DMS53 treated with DMSO at 0.1 percent for 48 hours (cell line): ENCODE data around the gene CNPPD1.
"Not testable (repeated sequence)": the region's sequence is repeated elsewhere in the genome, so short reads cannot be mapped to it uniquely, and the experiment has no call there.

Experiments used
- DNase-seq: peaks from one replicate; lab custom pipeline; 2025; ENCODE audit not compliant: unreplicated experiment; lab: John Stamatoyannopoulos, UW

CNPPD1 gene

GRCh38 chr2:219209236-219210195 lies 32.8 kb upstream of the CNPPD1 start:
- DNase-seq = no peak

- no peak for DNase-seq
Measured at GRCh38 chr2:219207884-219208740, 31.4 kb upstream of the CNPPD1 start.

DNA sequence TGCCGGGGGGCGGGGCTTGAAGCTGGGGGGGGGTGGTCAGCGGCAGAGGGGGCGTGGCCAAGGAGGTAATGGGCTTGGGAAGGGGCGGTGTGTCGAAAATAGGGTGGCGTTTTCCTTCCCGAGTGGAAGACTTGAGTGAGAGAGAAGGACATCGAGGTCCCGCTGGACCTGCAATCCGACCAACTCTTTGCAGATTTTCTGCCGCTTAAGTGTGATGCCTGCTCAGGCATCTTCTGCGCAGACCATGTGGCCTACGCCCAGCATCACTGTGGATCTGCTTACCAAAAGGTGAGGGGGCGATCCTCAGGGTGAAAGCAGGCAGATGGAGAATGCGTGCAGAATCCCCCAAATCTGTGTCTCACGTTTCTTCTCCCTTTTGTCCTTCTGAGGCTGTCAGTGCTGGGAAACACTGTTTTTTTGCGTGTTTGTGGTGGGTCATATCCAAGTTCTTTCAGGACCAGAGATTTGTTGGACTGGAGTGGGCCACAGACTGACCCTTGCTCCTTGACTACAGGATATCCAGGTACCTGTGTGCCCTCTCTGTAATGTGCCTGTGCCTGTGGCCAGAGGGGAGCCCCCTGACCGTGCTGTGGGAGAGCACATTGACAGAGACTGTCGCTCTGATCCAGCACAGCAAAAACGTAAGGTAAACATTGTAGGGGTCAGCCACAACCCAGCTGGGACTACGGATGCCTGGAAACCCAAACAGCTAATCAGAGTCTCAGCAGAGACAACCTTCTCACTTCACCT lies 30.6 kb upstream of the CNPPD1 start:
- DNase-seq = peak; percentile 41

DNA sequence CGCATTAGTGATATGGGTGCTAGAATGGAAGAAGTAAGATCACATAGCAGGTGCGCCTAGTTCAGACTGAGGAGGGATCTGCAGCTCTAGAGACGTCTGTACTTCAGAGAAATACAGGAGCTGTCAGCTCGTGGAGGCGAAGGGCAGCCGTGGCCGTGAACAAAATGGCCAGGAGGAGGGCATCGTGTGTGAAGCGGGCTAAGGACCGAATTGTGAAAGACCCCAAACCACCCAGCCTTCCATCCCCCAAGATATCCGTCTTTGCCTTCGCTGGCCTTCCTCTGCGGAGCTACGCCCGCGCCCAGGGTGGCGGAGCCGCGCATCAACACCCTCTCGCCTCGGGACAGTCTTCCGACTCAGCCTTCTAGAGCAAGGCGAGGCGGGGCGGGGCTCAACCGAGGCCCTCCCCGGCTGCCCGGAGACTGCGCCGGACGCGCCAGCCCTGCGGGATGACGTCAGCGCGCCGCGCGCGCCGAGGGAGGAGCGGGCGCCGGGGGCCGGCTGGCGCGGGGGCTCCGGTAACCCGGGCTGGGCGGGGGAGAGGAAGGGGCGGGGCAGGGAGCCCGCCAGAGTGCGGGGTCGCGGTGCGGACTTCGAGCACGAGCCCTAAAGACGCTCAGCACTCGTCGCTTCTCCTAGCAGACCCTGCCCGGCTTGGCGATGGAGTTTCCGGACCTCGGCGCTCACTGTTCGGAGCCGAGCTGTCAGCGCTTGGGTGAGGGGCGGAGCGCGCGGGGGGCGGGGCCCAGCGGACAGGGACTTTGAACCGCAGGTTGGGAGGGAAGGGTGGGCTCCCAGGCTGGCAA lies 29.8 kb upstream of the CNPPD1 start, which contains the start of gene ZFAND2B:
Gene ZFAND2B (plus strand): TSS at position 455 of the 806 bp plus-strand sequence. CDS start 206 bp downstream, at position 661.
- DNase-seq = peak; percentile 75

GRCh38 chr2:219205981-219206327 lies 29.2 kb upstream of the CNPPD1 start:
- DNase-seq = no peak

GRCh38 chr2:219205165-219205538 lies 28.4 kb upstream of the CNPPD1 start:
- no peak for DNase-seq

GRCh38 chr2:219204425-219205164 lies 27.9 kb upstream of the CNPPD1 start:
- no peak for DNase-seq

DNA sequence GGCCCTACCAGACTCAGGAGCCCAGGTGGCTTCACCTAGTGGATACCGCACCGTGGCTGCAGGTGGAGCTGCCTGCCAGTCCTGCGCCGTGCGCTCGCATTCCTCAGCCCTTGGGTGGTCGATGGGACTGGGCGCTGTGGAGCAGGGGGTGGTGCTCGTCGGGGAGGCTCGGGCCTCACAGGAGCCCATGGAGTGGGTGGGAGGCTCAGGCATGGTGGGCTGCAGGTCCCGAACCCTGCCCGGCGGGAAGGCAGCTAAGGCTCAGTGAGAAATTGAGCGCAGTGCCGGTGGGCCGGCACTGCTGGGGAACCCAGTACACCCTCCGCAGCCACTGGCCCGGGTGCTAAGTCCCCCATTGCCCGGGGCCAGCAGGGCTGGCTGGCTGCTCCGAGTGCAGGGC lies 24.6 kb upstream of the CNPPD1 start:
- DNase-seq = not testable (repeated sequence)

- not testable (repeated sequence) for DNase-seq
Measured at GRCh38 chr2:219200502-219201326, 24.0 kb upstream of the CNPPD1 start.

DNA sequence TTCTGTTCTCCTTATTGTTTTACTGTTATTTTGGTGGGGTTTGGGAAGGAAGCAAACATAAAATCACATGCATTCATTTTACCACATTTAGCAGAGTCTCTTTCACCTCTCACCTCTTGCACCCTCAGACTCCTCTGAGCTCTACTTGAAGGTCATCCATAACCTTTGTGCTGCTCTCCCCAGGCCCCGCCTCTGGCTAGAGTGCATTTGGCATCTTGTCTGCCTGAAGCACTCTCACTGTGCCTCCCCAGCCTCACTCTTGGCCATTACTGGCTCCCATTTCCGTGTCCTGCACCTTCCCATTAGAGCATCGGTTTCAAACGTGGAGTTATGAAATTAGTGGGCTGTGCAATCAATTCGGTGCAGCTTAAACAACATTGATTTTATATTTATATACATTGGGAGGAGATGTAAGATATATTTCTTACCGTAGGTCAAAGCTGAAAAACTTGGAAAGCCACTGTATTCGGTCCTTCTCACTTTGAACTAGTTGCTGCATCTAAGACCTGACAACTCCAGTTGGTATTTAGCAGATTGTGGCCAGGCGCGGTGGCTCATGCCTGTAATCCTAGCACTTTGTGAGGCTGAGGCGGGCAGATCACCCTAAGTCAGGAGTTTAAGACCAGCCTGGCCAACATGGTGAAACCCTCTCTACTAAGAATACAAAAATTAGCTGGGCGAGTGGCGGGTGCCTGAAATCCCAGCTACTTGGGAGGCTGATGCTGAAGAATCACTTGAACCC lies 22.9 kb upstream of the CNPPD1 start:
- no peak for DNase-seq

- DNase-seq = no peak
Measured at GRCh38 chr2:219198974-219199373, 22.2 kb upstream of the CNPPD1 start.

DNA sequence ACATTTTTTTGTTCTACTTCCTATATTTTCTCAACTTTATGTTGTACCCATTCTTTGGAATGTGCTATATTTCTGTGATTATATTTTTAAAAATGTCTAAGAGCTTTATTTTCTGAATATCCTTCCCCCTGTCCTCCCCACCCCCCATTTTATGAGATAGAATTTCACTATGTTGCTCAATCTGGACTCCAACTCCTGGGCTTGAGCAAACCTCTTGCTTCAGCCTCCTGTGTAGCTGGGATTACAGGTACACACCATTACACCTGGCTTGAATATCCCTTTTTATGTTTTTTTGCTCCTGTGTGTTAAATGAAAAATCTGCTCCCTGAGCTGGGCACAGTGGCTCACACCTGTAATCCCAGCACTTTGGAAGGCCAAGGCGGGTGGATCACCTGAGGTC lies 20.7 kb upstream of the CNPPD1 start:
- no peak for DNase-seq

GRCh38 chr2:219186754-219187456 lies 10.2 kb upstream of the CNPPD1 start:
- no peak for DNase-seq

DNA sequence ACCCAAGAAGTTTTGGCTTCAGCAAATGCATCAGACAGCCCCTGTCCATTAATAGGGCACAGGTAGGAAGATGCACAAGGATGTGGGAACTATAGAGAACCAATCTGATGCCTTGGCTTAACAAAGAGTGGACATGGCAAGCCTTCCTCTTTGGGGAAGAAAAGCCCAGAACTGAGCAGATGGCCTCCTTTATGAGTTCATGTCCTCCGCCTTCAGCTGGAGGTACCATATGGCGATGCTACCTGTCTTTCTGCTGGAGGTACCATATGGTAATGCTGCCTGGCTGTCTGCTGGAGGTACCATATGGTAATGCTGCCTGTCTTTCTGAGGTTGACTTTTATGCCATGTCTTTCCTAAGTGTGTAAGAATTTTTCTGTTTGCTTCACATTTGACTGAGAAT lies 7.4 kb upstream of the CNPPD1 start:
- DNase-seq = no peak

DNA sequence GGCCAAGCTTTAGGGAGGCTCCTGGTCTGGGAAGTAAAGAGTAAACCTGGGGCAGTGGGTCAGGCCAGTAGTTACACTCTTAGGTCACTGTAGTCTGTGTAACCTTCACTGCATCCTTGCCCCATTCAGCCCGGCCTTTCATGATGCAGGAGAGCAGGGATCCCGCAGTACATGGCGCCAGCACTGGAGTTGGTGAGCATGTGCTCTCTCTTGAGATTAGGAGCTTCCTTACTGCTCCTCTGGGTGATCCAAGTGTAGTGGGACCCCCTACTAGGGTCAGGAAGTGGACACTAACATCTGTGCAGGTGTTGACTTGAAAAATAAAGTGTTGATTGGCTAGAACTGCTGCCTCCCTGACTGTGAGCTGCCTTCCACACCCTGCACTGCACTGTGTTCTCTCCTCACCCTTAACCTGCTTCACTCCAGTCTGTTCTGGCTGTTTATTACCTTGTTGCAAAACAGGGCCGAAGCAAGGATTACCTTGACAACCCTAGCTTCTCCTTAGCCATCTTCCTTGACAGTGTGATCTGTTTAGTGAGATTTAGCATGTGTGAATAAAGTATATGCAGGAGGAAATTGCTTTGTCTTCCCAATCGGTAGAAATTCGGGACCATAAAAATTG lies 6.5 kb upstream of the CNPPD1 start:
- no peak for DNase-seq

- no peak for DNase-seq
Measured at GRCh38 chr2:219182331-219183150, 5.8 kb upstream of the CNPPD1 start.
